H1 (cell line): ENCODE data around the gene GANAB. TPM values are rescaled to one million over a fixed set of nuclear protein-coding genes. Genes with fewer than 3 reads are reported as not detected.

ENCODE experiments used
- SP4 ChIP-seq: IDR thresholded peaks from 2 replicates; pipeline ENCODE4 v1.6.1; 2012; ENCODE audit warnings: low read length, inconsistent platforms
- SRF ChIP-seq: IDR thresholded peaks from 2 replicates; pipeline ENCODE4 v1.6.1; 2011; ENCODE audit warnings: mild to moderate bottlenecking, low read depth, low read length, moderate library complexity
- SUZ12 ChIP-seq: fragments of 200-600 bp; sonication (generic); IDR thresholded peaks from 2 replicates; pipeline ENCODE4 v1.6.1; 2012; ENCODE audit warnings: mild to moderate bottlenecking, inconsistent platforms, low read length, moderate library complexity, mixed read lengths
- TCF12 ChIP-seq: IDR thresholded peaks from 2 replicates; pipeline ENCODE4 v1.6.1; 2011; ENCODE audit warnings: low read depth, mild to moderate bottlenecking, low read length
- polyA plus RNA-seq, 7 experiments: library from polyadenylated mRNA; depleted of rRNA in 3 of 7; stranded (reverse) in 5 of 7; unstranded in 2 of 7; fragments of >200 nt in 5 of 7; fragments of 200-250 nt in 2 of 7; gene quantifications; 1 replicate in 5 of 7; 2 replicates in 1 of 7; 4 replicates in 1 of 7; pipeline versions ENCODE4 v1.2.1 to v1.2.3, GENCODE V29; 2011 to 2013; ENCODE audit warnings: missing spikeins in 2 of 7, mixed read lengths in 2 of 7
- total RNA-seq: library from RNA; stranded (reverse); fragmentation: NEBNext Ultra II Directional; extraction: Animal tissue kit (Norgen Biotek cat#: 25700); gene quantifications from 2 replicates; pipeline ENCODE4 v1.2.1, GENCODE V29; 2021
- TF ChIP-seq, protein P1 (sequence below), 3 experiments: IDR thresholded peaks; 1 replicate in 2 of 3; 2 replicates in 1 of 3; pipeline versions ENCODE4 v1.5.1 to v1.6.1; 2011; ENCODE audit warnings: low read length in 3 of 3, mild to moderate bottlenecking in 3 of 3, inconsistent platforms in 2 of 3, low read depth in 1 of 3, moderate library complexity in 1 of 3; ENCODE audit not compliant: insufficient read depth in 1 of 3; ENCODE audit errors: control extremely low read depth in 1 of 3
- TF ChIP-seq, protein P2 (sequence below): fragments of 300-600 bp; sonication (generic); IDR thresholded peaks from 2 replicates; pipeline ENCODE4 v1.7.1; 2012; ENCODE audit warnings: low read length, moderate library complexity, mild to moderate bottlenecking, inconsistent platforms; ENCODE audit not compliant: insufficient replicate concordance

GANAB gene
- total and polyA plus RNA-seq, 2 of the 8 experiments (the other 6 are each of a cell fraction or from before 2014, with no cell fraction given), result 289 to 330 TPM

- no peak for TF ChIP-seq SUZ12
- TF ChIP-seq SRF, result no peak
- TF ChIP-seq, protein P1, sequence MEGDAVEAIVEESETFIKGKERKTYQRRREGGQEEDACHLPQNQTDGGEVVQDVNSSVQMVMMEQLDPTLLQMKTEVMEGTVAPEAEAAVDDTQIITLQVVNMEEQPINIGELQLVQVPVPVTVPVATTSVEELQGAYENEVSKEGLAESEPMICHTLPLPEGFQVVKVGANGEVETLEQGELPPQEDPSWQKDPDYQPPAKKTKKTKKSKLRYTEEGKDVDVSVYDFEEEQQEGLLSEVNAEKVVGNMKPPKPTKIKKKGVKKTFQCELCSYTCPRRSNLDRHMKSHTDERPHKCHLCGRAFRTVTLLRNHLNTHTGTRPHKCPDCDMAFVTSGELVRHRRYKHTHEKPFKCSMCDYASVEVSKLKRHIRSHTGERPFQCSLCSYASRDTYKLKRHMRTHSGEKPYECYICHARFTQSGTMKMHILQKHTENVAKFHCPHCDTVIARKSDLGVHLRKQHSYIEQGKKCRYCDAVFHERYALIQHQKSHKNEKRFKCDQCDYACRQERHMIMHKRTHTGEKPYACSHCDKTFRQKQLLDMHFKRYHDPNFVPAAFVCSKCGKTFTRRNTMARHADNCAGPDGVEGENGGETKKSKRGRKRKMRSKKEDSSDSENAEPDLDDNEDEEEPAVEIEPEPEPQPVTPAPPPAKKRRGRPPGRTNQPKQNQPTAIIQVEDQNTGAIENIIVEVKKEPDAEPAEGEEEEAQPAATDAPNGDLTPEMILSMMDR (IDR thresholded peaks at IDR 0.05; ENCODE audit: control extremely low read depth in 1 of 3, insufficient read depth in 1 of 3, low read depth in 1 of 3, low read length in 3 of 3), result no peak
- no peak for TF ChIP-seq TCF12
- TF ChIP-seq, protein P2, sequence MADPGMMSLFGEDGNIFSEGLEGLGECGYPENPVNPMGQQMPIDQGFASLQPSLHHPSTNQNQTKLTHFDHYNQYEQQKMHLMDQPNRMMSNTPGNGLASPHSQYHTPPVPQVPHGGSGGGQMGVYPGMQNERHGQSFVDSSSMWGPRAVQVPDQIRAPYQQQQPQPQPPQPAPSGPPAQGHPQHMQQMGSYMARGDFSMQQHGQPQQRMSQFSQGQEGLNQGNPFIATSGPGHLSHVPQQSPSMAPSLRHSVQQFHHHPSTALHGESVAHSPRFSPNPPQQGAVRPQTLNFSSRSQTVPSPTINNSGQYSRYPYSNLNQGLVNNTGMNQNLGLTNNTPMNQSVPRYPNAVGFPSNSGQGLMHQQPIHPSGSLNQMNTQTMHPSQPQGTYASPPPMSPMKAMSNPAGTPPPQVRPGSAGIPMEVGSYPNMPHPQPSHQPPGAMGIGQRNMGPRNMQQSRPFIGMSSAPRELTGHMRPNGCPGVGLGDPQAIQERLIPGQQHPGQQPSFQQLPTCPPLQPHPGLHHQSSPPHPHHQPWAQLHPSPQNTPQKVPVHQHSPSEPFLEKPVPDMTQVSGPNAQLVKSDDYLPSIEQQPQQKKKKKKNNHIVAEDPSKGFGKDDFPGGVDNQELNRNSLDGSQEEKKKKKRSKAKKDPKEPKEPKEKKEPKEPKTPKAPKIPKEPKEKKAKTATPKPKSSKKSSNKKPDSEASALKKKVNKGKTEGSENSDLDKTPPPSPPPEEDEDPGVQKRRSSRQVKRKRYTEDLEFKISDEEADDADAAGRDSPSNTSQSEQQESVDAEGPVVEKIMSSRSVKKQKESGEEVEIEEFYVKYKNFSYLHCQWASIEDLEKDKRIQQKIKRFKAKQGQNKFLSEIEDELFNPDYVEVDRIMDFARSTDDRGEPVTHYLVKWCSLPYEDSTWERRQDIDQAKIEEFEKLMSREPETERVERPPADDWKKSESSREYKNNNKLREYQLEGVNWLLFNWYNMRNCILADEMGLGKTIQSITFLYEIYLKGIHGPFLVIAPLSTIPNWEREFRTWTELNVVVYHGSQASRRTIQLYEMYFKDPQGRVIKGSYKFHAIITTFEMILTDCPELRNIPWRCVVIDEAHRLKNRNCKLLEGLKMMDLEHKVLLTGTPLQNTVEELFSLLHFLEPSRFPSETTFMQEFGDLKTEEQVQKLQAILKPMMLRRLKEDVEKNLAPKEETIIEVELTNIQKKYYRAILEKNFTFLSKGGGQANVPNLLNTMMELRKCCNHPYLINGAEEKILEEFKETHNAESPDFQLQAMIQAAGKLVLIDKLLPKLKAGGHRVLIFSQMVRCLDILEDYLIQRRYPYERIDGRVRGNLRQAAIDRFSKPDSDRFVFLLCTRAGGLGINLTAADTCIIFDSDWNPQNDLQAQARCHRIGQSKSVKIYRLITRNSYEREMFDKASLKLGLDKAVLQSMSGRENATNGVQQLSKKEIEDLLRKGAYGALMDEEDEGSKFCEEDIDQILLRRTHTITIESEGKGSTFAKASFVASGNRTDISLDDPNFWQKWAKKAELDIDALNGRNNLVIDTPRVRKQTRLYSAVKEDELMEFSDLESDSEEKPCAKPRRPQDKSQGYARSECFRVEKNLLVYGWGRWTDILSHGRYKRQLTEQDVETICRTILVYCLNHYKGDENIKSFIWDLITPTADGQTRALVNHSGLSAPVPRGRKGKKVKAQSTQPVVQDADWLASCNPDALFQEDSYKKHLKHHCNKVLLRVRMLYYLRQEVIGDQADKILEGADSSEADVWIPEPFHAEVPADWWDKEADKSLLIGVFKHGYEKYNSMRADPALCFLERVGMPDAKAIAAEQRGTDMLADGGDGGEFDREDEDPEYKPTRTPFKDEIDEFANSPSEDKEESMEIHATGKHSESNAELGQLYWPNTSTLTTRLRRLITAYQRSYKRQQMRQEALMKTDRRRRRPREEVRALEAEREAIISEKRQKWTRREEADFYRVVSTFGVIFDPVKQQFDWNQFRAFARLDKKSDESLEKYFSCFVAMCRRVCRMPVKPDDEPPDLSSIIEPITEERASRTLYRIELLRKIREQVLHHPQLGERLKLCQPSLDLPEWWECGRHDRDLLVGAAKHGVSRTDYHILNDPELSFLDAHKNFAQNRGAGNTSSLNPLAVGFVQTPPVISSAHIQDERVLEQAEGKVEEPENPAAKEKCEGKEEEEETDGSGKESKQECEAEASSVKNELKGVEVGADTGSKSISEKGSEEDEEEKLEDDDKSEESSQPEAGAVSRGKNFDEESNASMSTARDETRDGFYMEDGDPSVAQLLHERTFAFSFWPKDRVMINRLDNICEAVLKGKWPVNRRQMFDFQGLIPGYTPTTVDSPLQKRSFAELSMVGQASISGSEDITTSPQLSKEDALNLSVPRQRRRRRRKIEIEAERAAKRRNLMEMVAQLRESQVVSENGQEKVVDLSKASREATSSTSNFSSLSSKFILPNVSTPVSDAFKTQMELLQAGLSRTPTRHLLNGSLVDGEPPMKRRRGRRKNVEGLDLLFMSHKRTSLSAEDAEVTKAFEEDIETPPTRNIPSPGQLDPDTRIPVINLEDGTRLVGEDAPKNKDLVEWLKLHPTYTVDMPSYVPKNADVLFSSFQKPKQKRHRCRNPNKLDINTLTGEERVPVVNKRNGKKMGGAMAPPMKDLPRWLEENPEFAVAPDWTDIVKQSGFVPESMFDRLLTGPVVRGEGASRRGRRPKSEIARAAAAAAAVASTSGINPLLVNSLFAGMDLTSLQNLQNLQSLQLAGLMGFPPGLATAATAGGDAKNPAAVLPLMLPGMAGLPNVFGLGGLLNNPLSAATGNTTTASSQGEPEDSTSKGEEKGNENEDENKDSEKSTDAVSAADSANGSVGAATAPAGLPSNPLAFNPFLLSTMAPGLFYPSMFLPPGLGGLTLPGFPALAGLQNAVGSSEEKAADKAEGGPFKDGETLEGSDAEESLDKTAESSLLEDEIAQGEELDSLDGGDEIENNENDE, result no peak
- no peak for TF ChIP-seq SP4
- TF ChIP-seq, all 59 proteins: peak for 0
These were observed 30.9 kb downstream of the GANAB start (continued) for GRCh38 chr11:62615521-62615920.
